IPS DF 19.7 (cell line): Measurements from ENCODE around the gene ARHGAP8.
"Not testable (repeated sequence)": the region's sequence is repeated elsewhere in the genome, so short reads cannot be mapped to it uniquely, and the experiment has no call there.

Experiments used
- DNase-seq: peaks from one replicate; pipeline ENCODE4 v3.0.0-alpha.2; 2013; ENCODE audit warnings: low read depth, low spot score

Gene ARHGAP8

GRCh38 chr22:44739024-44739423 lies 13.4 kb upstream of the ARHGAP8 start:
- no peak for DNase-seq

GRCh38 chr22:44739666-44740065 lies 12.7 kb upstream of the ARHGAP8 start:
- not testable (repeated sequence) for DNase-seq

GRCh38 chr22:44740307-44740706 lies 12.1 kb upstream of the ARHGAP8 start:
- no peak for DNase-seq

DNA sequence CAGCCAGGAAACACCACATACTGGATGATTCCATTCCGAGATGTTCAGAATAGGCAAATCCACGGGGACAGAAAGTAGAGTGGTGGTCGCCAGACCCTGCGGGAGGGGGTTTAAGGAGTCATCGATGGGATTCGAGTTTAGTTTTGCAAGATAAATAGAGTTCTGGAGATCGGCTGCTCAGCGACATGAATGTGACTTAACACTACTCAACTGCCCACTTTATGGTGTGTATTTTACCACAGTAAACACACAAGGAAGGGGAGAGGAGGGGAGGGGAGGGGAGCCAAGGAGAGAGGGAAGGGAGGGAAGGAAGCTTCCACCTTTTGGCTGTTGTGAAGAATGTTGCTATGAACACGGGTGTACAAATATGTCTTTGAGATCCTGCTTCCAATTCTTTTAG lies 10.4 kb upstream of the ARHGAP8 start:
- DNase-seq = no peak

DNA sequence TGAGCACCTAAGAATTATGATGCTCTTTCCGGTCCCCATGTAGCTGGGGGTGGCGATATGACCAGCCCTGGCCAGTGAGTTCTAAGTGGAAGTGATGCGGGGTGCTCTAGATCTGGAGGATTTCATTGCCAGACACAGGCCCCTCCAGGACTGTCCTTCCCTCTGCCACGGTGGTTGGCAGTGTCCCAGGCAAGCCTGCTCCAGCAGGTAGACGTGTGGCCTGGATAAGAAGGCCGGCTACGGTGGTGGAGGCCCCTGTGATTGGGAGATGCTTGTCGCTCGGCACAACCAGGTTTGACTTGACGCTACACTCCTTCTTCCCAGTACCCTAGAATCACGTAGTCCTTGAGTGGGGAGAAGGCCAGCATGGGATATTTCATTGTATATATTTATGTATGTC lies 9.1 kb upstream of the ARHGAP8 start:
- no peak for DNase-seq

DNA sequence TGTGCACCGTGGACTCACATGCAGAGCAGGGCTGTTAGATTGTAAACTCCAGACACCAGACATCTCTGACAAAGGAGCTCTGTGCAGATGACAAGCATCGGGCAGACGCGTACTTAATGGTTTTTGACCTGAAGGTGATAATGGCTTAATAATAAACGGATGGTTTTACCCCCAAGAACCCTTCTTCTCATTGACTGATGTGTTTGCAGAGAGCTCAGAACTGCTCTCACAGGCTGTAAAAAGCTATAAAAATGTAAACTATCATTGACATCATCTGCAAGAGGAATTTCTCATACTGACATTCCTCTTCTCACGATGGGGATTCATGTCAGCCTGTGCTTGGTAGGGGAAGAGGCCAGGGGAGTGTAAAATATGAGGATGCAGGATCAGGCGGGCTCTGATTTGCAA lies 8.6 kb upstream of the ARHGAP8 start:
- DNase-seq = no peak

GRCh38 chr22:44745853-44746789 lies 6.3 kb upstream of the ARHGAP8 start:
- DNase-seq = no peak

GRCh38 chr22:44747784-44748127 lies 4.6 kb upstream of the ARHGAP8 start:
- DNase-seq = not testable (repeated sequence)

DNA sequence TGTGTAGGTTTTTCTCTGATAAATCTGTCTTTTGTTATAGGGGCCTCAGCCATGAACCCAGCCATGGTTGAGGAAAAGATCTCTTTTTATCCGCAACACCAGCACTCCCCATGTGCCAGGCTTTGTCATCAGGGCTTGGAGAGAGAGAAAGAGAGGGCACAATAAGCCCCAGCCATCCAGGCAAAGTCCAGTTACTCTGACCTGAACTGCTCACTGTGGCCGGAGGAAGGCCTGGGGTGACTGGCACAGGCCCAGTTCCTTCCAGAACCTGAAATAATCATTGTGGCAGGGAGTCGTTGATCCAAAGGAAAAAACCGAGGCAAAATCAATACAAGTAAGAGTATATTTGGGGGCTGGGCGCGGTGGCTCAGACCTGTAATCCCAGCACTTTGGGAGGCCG lies 3.9 kb upstream of the ARHGAP8 start:
- DNase-seq = no peak

DNA sequence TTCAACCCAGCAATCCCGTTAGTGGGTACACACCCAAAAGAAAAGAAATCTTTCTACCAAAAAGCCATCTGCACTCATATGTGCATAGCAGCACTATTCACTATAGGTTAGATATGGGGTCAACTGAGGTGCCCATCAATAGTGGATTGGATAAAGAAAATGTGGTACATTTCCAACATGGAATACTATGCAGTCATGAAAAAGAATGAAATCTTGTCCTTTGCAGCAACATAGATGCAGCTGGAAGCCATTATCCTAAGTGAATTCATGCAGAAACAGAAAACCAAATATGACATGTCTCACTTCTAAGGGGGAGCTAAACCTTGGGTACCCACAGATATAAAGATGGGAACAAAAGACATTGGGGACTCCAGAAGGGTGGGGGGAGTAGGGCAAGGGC lies 1.9 kb upstream of the ARHGAP8 start:
- no peak for DNase-seq

- DNase-seq = no peak
Measured at GRCh38 chr22:44753189-44754042, 1.0 kb downstream of the ARHGAP8 start.

GRCh38 chr22:44754998-44755397 lies 2.6 kb downstream of the ARHGAP8 start:
- no peak for DNase-seq

DNA sequence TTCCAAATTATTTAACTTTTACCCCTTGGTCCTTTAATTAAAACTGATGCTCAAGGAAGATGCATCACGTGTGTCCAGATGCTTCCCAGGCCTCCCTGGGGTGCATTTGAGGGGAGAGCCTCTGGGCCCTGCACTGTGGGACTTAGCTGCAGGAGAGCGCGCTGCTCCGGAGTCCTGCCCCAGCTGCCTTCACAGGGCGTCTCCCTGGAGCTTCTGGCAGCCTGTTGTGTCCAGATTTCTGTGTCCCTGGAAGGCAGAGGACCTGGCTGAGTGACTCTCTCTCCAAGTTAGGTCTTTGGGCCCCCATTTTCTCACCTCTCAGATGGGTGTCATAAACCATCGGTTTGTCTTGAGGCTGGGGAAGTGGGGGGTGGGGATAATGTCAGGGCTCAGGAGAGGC lies 3.0 kb downstream of the ARHGAP8 start:
- DNase-seq = no peak

- no peak for DNase-seq
Measured at GRCh38 chr22:44755956-44756361, 3.6 kb downstream of the ARHGAP8 start.

- DNase-seq = no peak
Measured at GRCh38 chr22:44758344-44758973, 6.1 kb downstream of the ARHGAP8 start.

GRCh38 chr22:44759001-44759400 lies 6.6 kb downstream of the ARHGAP8 start:
- no peak for DNase-seq

DNA sequence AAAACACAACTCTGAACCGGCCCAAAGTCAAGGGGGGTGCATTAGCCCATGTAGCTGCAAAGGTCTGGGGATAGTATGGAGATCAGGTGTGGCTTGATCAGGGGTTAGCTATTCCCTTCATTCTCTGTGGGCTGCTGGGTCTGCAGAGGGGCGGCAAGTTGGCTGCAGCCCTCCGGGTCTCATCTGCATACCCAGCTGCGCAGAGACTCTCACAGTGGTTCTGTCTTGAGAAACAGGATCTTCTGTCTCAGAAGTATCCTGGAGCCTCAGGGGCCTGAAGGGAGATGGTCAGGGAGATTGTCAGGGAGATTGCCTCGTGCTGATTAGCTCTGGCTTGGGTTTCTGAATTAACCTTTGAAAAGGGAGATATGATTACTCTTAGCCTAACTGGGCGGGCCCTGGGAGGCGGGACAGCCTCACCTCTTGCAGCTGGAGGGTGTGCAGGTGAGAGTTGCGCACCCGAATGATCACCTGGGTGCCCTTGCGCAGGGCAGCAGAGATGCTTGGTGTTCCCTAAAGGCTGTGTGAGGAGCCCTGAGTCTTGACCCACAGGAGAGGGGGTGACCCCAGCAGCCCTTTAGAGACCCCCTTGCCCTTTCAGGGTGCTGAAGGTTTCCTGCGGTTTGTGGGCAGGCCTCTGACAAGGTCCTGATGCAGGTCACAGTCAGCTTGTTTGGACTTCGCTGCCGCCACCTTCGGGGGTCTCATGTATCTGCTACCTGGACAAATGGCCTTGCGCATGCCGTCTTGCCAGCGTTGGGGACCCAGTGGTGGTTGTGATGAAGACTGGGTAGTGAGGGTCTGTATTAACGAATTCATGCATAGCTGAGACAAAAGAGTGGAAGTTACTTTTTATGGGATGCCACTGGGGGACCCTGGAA lies 7.3 kb downstream of the ARHGAP8 start:
- DNase-seq = no peak

DNA sequence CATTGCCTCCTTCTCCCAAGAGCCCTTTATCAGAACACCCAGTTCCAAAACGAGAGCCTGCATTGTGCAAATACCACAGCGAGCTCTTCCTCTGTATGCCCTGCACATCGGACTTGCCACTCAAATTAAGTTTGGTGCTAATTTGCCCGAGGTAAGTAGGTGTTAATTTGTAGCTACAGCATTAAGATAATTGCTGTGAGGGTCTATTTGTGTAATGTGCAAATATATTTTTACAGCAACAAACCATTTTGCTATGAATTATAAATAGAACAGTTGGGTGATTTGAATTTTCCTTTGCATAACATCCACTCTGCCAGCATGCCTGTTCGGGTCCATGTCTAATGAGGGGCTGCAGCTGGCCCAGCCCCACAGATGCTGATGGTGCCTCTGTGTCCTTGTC lies 8.1 kb downstream of the ARHGAP8 start:
- DNase-seq = no peak

GRCh38 chr22:44761025-44761424 lies 8.7 kb downstream of the ARHGAP8 start:
- DNase-seq = no peak

- no peak for DNase-seq
Measured at GRCh38 chr22:44764373-44764772, 12.0 kb downstream of the ARHGAP8 start.

- DNase-seq = no peak
Measured at GRCh38 chr22:44764974-44765373, 12.6 kb downstream of the ARHGAP8 start.
